Adipose tissue (tissue), 3 donors: ENCODE data around the gene SSPN. TPM values are rescaled to one million over a fixed set of nuclear protein-coding genes. Genes with fewer than 3 reads are reported as not detected.

Source experiments
- H3K27ac ChIP-seq: one replicate; pipeline ENCODE4 v1.5.1; 2013; ENCODE audit warnings: low read depth, low read length
- WGBS, 3 donors: extraction: QIAGEN DNeasy Blood & Tissue Kit; methylation state at CpG; one replicate each; pipeline ENCODE4 v1.1.7; 2013; 5-methylcytosine and 5-hydroxymethylcytosine counted together
- polyA plus RNA-seq, 3 donors: library from polyadenylated mRNA; stranded (reverse); fragments of 200-250 nt; gene quantifications; one replicate each; pipeline ENCODE4 v1.2.3, GENCODE V29; 2013
- donor health status: healthy with polysubstance abuse.
- donor health status: Bipolar disorder and iron deficiency.
- donor health status: healthy.

Gene SSPN
- polyA plus RNA-seq, 3 donors: 1.8 to 13.6 (median 7.3) TPM

- 74 to 87% (median 74%) methylated on average over 4 of the region's 4 CpGs for WGBS, 3 donors
- no peak overlapping the region for H3K27ac ChIP-seq
Observed at GRCh38 chr12:26179826-26180225, 15.5 kb upstream of the SSPN start.

GRCh38 chr12:26182377-26182776 is 13.0 kb upstream of the SSPN start:
- 75 to 84% (median 79%) methylated on average over 2 of the region's 2 CpGs for WGBS, 3 donors
- no peak overlapping the region for H3K27ac ChIP-seq

GRCh38 chr12:26185532-26186320 is 9.6 kb upstream of the SSPN start:
- no peak overlapping the region for H3K27ac ChIP-seq
- WGBS, 3 donors: 61 to 91% (median 87%) methylated on average over 7 of the region's 7 CpGs

- 50 to 60% (median 50%) methylated on average over 8 of the region's 8 CpGs for WGBS, 3 donors
- no peak overlapping the region for H3K27ac ChIP-seq
Observed at GRCh38 chr12:26187014-26187798, 8.2 kb upstream of the SSPN start.

- 27 to 34% (median 29%) methylated on average over 1 of the region's 1 CpG for WGBS, 3 donors
Observed at GRCh38 chr12:26188127-26188526, 7.2 kb upstream of the SSPN start.

GRCh38 chr12:26188641-26189040 is 6.7 kb upstream of the SSPN start:
- no peak overlapping the region for H3K27ac ChIP-seq
- 91 to 98% (median 96%) methylated on average over 2 of the region's 2 CpGs for WGBS, 3 donors

More at GRCh38 chr12:26188127-26188526, 7.2 kb upstream of the SSPN start:
- H3K27ac ChIP-seq: no peak overlapping the region

- no peak overlapping the region for H3K27ac ChIP-seq
- 92 to 94% (median 92%) methylated on average over 3 of the region's 3 CpGs for WGBS, 3 donors
Observed at GRCh38 chr12:26192142-26192541, 3.2 kb upstream of the SSPN start.

GRCh38 chr12:26193539-26193938 is 1.8 kb upstream of the SSPN start:
- H3K27ac ChIP-seq: no peak overlapping the region
- 93 to 95% (median 94%) methylated on average over 1 of the region's 1 CpG for WGBS, 3 donors

GRCh38 chr12:26195641-26196420 is 458 bp downstream of the SSPN start:
- 0 to 1% (median 1%) methylated on average over 38 to 45 of the region's 45 CpGs for WGBS, 3 donors
- no peak overlapping the region for H3K27ac ChIP-seq

GRCh38 chr12:26196421-26196716 is 996 bp downstream of the SSPN start:
- H3K27ac ChIP-seq: no peak overlapping the region
- WGBS, 3 donors: 56 to 71% (median 58%) methylated on average over 5 of the region's 5 CpGs

GRCh38 chr12:26197832-26198231 is 2.5 kb downstream of the SSPN start:
- no peak overlapping the region for H3K27ac ChIP-seq
- 68 to 83% (median 83%) methylated on average over 3 of the region's 3 CpGs for WGBS, 3 donors

- no peak overlapping the region for H3K27ac ChIP-seq
- 67 to 81% (median 69%) methylated on average over 4 of the region's 4 CpGs for WGBS, 3 donors
Observed at GRCh38 chr12:26198742-26199141, 3.4 kb downstream of the SSPN start.

- 83 to 90% (median 88%) methylated on average over 4 of the region's 4 CpGs for WGBS, 3 donors
- H3K27ac ChIP-seq: no peak overlapping the region
Observed at GRCh38 chr12:26203167-26203780, 7.9 kb downstream of the SSPN start.

GRCh38 chr12:26204612-26205289 is 9.4 kb downstream of the SSPN start:
- no peak overlapping the region for H3K27ac ChIP-seq
- 45 to 56% (median 53%) methylated on average over 9 of the region's 9 CpGs for WGBS, 3 donors

- H3K27ac ChIP-seq: no peak overlapping the region
Observed at GRCh38 chr12:26205298-26205697, 9.9 kb downstream of the SSPN start.

GRCh38 chr12:26205941-26206340 is 10.6 kb downstream of the SSPN start:
- 90 to 92% (median 92%) methylated on average over 6 of the region's 6 CpGs for WGBS, 3 donors
- H3K27ac ChIP-seq: no peak overlapping the region

More at GRCh38 chr12:26205298-26205697, 9.9 kb downstream of the SSPN start:
- 45 to 64% (median 55%) methylated on average over 2 of the region's 2 CpGs for WGBS, 3 donors

GRCh38 chr12:26211331-26211730 is 16.0 kb downstream of the SSPN start:
- 72 to 89% (median 83%) methylated on average over 1 of the region's 1 CpG for WGBS, 3 donors

GRCh38 chr12:26212396-26212795 is 17.0 kb downstream of the SSPN start:
- H3K27ac ChIP-seq: no peak overlapping the region
- WGBS, 3 donors: 35 to 80% (median 46%) methylated on average over 5 of the region's 5 CpGs

More at GRCh38 chr12:26211331-26211730, 16.0 kb downstream of the SSPN start:
- H3K27ac ChIP-seq: no peak overlapping the region
